DMS 273 (cell line): ENCODE results near the gene GCN1.
"Not testable (repeated sequence)": the region's sequence is repeated elsewhere in the genome, so short reads cannot be mapped to it uniquely, and the experiment has no call there.

Source experiments
- DNase-seq: peaks from one replicate; lab custom pipeline; 2025; ENCODE audit not compliant: unreplicated experiment; lab: John Stamatoyannopoulos, UW

GCN1 gene

GRCh38 chr12:120194534-120195395, at the start of gene GCN1:
GCN1 (minus strand) TSS chr12:120194715; CDS start chr12:120194697, 18 bp downstream.
- peak; percentile 89 for DNase-seq

- DNase-seq: no peak
Measured at GRCh38 chr12:120242971-120243699, 48.6 kb upstream of the GCN1 start.

GRCh38 chr12:120242275-120242799, 47.8 kb upstream of the GCN1 start:
- no peak for DNase-seq

- DNase-seq: peak; percentile 34
Measured at GRCh38 chr12:120241561-120242274, 47.2 kb upstream of the GCN1 start.

GRCh38 chr12:120240495-120240833, 45.9 kb upstream of the GCN1 start:
- DNase-seq: no peak

GRCh38 chr12:120239776-120240494, 45.4 kb upstream of the GCN1 start:
- no peak for DNase-seq

- DNase-seq: no peak
Measured at GRCh38 chr12:120238839-120239445, 44.4 kb upstream of the GCN1 start.

- DNase-seq: no peak
Measured at GRCh38 chr12:120238217-120238616, 43.7 kb upstream of the GCN1 start.

GRCh38 chr12:120237360-120238171, 43.1 kb upstream of the GCN1 start:
- peak; percentile 93 for DNase-seq

- DNase-seq: not testable (repeated sequence)
Measured at GRCh38 chr12:120236809-120237208, 42.3 kb upstream of the GCN1 start.

GRCh38 chr12:120235369-120236323, 41.1 kb upstream of the GCN1 start:
- peak; percentile 47 for DNase-seq

GRCh38 chr12:120234643-120235368, 40.3 kb upstream of the GCN1 start:
- peak; percentile 82 for DNase-seq

GRCh38 chr12:120231316-120232011, 36.9 kb upstream of the GCN1 start:
- peak; percentile 52 for DNase-seq

GRCh38 chr12:120230974-120231315, 36.4 kb upstream of the GCN1 start:
- no peak for DNase-seq

GRCh38 chr12:120230326-120230973, 35.9 kb upstream of the GCN1 start:
- DNase-seq: peak; percentile 91

GRCh38 chr12:120229487-120230325, 35.2 kb upstream of the GCN1 start:
- peak; percentile 59 for DNase-seq
